HUDEP-2 (cell line): Measurements from ENCODE around the gene OLFM1.
A peak's percentile ranks its signal among the peaks of the same experiment; 100 is the strongest.

Experiments used
- DNase-seq, 76 experiments: peaks; one replicate each; lab custom pipeline; 2025; ENCODE audit not compliant: unreplicated experiment in 76 of 76; lab: John Stamatoyannopoulos, UW

OLFM1 gene

GRCh38 chr9:135087489-135087792, at the start of gene OLFM1:
TSS of gene OLFM1 (plus strand) at chr9:135087668. CDS start at chr9:135087990, 322 bp downstream.
- peak in 45 of 76 experiments; percentile 1 to 54 (median 23) for DNase-seq

DNA sequence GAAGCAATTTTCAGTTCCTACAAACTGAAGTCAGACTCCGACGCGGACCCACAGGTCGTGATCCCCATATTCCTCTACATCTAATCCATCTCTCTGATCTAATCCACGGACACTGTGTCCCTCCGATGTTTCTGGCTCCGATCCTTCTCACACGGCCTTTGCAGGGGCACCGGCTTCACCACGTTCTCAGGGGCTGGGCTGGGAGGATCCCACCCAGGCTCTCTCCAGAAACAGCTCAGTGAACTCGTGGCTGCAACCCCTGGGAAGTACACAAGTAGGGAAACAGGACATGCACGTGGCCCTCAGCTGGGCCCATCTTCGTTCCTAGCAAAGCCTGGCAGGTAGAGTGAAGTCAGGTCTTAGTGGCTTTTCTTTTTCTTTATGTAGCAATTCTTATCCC, 49.1 kb upstream of the OLFM1 start:
- no peak for DNase-seq

GRCh38 chr9:135038826-135039225, 48.6 kb upstream of the OLFM1 start:
- DNase-seq: no peak

- no peak for DNase-seq
Measured at GRCh38 chr9:135039266-135039870, 48.1 kb upstream of the OLFM1 start.

DNA sequence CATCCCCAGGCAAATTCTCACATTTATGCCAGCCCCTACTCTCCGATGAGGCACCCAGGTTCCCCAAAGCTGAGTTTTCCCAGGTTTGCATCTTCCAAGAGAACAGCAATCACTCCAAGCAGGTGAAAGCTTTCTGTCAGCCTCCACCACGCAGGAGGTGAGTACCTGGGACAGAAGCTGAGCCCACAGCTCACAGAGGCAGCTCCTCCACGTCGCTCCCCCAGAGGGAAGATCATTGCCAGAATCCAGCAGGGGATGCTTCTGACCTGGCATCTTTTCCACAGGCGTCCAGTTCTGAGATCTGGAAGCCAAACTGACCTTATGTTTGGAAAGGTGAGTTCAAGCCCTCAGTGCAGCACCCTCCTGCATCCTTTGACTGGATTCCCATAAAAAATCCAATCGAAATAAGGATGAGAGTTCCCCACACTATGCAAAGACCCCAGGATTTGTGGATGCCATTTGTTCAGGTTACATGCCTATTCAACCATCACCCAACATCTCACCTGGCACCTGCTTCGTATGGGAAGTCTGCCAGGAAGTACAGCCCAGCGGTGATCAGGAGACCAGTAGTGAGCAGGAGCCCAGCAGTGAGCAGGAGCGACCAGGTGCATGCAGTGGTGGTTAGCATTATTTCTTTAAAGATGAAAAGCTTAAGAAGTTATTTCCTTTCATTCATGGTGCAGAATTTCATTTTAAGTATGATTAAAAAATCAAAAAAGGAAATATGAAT, 47.4 kb upstream of the OLFM1 start:
- no peak for DNase-seq

GRCh38 chr9:135040892-135041291, 46.6 kb upstream of the OLFM1 start:
- no peak for DNase-seq

DNA sequence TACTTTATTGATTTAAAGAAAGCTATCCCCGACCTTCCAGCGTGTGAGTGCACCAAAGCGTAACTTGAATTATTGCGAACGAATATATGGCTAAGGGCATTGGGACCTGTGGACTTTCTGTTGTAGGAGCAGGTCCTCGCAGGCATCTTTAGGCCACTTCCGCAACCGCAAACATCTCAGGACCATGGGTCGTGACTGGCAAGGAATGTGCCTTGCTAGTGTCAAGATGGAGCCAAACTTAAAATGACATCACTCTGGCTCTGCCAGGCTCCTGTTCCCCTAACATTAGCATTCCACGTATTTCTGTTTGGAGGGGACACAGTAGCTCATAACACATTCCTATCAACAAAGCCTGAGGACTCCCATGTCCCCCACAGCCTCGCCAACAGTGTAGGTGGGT, 44.1 kb upstream of the OLFM1 start:
- DNase-seq: no peak

- no peak for DNase-seq
Measured at GRCh38 chr9:135045264-135045927, 42.1 kb upstream of the OLFM1 start.

DNA sequence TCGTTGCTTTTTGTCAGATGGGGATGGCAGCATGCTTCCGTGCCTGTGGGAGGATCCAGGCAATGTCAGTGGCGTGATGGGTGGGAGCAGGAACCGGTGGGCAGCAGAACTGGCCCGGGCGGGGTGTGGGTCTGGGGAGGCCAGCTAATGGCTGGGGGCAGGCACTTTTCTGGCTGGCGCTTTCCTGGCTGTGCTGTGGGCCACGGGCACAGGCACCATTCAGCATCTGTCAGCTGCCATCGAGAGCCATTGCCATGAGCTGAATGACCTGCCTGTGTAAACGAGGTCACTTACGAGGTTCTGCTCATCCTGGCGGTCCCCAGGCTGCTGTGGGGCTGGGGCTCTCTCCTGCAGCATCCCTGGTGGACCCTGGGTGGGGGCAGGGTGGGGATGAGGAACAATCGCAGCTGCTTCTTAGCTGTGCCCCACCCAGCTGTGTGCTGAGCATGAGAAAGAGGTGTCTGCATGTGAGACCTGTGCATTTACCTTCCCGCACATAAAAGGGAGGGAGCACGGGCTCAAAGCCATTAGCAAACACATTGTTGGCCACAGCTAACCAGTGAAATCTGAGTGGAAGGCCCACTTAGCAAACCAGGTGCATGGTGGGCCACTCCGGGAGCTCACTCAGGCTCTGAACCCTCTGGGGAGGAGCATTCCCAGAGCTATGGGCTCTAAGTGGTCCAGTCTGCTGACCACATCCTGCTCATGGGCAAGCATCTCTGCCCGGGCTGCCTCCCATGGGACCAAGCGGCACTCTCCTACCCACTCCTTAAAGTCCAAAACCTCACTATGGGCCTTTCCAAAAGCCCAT, 41.3 kb upstream of the OLFM1 start:
- DNase-seq: no peak

- DNase-seq: no peak
Measured at GRCh38 chr9:135046739-135047350, 40.6 kb upstream of the OLFM1 start.

GRCh38 chr9:135047521-135047920, 39.9 kb upstream of the OLFM1 start:
- no peak for DNase-seq

DNA sequence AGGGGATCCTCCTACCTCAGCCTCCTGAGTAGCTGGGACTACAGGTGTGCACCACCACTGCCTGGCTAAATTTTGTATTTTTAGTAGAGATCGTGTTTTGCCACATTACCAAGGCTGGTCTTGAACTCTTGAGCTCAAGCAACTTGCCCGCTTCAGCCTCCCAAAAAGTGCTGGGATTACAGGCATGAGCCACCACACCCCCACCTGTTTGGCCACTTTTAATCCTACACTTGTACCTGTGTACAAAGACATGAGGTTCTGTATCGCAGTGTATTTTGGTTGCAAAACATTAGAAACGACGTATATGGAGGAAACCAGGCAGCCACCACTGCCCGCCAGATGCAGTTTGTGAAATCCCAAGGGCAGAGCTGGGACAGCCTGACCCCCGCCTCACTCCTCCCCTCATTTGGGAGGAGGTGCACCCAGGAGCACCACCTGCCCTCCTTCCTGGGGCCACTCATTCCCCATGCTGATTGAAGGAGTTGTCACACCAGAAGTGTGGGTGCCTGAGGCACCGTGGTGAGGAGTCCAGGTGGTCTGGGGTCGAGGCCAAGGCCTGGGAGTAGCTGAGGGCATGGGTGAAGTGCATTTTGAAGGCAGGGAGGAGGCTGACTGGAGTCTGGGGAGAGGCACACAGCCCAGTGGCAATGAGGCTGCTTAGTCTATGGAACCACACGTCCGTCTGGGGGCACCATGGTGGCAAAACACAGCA, 39.3 kb upstream of the OLFM1 start:
- no peak for DNase-seq

DNA sequence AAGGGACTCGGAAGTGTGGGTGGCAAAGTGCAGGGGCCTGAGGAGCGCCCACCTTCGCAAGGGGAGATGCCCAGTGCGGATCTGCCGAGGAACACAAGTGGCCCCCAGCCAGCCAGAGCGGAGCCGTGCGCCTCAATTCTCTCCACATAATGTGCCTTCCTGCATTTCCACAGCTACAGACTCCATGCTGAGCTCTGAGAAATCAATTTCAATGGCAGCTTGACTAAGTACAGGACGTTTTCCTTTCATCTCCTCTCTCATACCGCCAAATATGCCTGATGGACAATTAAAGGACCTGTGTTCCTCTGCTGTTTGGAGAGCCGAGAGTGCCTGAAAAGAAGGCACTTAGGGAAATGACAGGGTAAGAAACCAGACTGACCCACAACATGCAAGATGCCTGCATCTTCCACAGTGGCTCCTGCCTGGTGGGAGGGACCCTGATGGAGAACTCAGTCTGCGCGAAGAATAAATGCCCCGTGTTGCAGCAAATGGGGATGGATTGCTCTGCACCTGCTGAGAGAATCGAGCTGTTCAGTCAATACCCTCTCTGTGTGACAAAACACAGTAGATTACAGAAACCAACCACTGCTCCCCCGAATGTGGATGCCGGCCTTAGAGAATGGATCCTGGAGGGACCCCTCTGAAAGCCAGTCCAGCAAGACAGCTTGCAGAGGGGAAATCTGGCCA, 38.6 kb upstream of the OLFM1 start:
- no peak for DNase-seq

DNA sequence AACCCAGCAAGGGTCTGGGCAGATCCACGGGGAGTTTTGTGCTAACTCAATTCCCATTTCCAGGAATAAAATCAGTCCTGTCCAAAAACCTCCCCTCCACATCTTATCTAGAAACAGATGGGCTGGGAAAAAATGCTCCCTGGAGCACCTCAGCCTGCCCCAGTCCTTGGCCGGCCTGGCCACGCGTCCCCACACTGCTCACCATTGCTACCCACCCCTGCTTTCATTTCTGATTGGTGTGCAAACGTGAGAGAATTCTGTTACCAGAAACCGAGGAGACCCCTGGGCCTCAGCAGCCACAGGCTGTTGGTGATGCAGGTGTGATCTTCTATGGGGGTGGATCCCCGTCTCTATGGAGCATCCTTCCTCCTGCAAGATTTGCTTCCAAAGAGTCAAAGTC, 38.0 kb upstream of the OLFM1 start:
- no peak for DNase-seq

- DNase-seq: no peak
Measured at GRCh38 chr9:135050072-135050990, 37.1 kb upstream of the OLFM1 start.

GRCh38 chr9:135051316-135052038, 36.0 kb upstream of the OLFM1 start:
- no peak for DNase-seq

- DNase-seq: no peak
Measured at GRCh38 chr9:135053133-135053532, 34.3 kb upstream of the OLFM1 start.

- DNase-seq: no peak
Measured at GRCh38 chr9:135055181-135055580, 32.3 kb upstream of the OLFM1 start.
